Forelimb muscle (tissue), 1 donor: ENCODE data around the gene MYO15B. TPM values are rescaled to one million over a fixed set of nuclear protein-coding genes. Genes with fewer than 3 reads are reported as not detected.

ENCODE experiments used
- DNase-seq: peaks from one replicate; pipeline ENCODE4 v3.0.0-alpha.2; 2013; ENCODE audit warnings: low read depth
- polyA plus RNA-seq: library from polyadenylated mRNA; unstranded; fragments of 120-200 nt; gene quantifications from one replicate; pipeline ENCODE4 v1.2.1, GENCODE V29; 2013; ENCODE audit not compliant: insufficient read length

The MYO15B gene
- polyA plus RNA-seq = 112 TPM

DNA sequence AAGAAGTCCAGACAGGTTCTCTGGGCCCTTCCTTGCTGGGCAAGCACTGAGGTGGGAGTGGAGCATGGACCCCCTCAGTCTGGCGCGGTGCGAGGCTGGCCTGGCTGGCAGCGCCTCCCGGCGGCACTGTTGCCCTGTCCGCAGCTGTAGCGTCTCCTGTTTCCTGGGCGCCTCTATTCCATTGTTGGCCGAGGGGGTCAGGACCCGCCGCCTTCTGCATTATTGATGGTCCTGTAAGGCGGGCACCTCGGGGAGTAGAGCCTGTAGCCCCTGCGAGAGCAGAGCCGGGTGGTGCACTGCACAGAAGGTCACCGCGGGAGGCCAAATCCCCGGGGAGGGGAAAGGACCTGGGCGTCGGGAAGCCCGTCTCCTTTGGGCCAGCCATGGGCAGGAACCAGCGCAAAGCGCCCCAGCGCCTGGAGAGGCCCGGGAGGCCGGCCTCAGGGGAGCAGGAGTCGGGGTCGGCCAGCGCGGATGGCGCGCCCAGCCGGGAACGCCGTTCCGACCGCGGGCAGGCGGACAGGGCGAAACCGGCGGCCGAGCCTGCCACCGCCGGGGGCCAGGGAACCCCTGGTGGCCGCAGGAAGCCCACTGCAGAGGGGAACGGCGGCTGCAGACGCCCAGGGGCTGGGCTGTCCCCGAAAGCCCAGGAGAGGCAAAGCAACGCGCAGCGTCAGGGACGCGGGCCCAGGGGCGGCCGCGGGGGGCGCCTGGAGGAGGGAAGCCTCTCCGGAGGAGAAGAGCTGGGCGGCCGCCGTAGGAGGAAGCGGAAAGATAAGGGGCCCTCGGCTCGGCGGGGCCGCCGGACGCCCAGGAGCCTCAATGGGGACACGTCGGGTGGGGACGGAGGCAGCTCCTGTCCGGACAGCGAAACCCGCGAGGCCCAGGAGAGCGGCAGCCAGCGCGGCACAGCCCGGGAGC is at the start of gene MYO15B:
Gene MYO15B, plus strand, starts transcription at position 126 of the 921 bp plus-strand sequence. Its CDS starts 258 bp downstream, at position 384.
- DNase-seq = no peak

DNA sequence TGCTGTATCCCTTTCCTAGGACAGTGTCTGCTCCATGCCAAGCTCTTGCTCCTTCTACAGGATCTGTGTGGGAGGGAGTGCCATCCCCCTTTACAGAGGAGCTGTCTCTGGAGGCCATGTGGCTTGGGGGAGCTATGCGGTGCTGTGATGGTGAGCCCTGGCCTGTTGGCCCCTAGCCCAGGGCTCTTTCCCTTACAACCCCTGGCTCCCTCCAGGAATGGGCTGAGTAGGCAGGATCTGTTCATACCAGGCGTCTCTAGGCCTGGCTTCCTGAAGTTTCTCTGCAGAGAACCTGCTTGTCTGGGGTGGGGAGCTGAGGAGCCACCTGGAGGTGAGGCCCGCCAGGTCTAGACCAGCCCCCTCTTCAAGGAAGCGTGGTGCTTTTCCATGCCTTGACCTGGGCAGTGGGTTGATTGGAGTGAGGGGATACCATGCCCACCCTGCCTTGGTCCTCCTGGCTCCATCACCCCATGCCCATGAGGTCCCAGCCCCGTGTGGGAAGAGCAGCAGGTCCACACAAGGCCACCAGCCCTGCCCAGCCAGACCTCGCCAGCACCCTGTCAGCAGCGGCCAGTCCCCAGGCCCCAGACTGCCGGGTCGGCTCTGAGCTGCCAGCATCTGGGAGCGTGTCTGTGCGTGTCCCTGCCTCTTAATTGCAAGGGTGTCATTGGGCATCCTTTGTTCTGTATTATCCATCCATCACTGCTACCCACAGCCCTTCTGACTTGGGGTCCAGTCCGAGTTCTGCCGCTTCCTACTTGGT is 47.5 kb upstream of the MYO15B start:
- no peak for DNase-seq

- DNase-seq = no peak
Measured at GRCh38 chr17:75540923-75541503, 46.6 kb upstream of the MYO15B start.

DNA sequence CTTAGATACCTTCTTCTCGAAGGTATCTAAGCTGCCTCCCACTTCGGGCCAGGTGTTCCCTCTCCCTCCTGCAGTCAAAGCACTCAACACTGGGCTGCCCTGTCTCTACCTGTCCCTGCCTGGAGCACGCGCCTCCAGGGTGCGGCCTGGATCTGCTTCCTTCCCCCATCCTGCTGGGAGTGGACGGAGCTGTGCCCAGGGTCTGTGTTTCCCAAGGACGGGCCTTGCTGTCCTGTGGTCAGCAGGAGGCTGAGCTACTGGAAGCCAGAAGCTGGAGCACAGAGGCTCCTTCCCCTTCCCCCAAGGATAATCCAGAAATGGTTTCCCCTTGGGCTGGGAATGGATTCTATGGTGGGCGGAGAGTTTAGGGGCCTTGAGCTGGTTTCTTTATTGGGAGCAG is 45.4 kb upstream of the MYO15B start:
- no peak for DNase-seq

DNA sequence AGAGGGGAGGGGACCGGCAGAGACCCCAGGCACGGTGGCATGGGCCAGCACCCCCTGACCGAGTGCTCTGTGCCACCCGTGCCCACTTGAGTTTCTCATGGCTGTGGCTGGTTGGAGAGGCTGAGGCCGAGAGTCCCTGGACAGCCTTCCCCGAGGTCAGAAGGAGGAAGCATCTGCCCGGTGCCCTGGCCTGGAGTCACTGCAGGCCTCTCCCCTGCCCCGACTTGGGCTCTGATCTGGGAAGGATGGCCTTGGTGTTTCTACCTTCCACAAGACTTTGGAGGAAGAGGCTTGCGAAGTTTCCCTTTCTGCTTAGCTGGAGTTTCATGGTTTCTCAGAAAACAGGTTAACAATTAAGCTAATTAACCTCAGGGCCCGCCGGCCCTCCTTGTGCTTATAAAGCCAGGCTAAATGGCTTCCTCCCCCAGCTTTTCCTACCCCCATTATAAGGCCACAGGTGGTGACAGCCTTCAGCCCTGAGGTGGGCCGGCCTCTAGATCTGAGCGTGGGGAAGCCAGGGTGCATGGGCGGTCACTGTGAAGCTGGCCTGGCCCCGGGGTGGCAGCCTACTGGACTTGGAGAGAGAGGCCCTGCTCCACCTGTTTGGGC is 44.8 kb upstream of the MYO15B start:
- no peak for DNase-seq

DNA sequence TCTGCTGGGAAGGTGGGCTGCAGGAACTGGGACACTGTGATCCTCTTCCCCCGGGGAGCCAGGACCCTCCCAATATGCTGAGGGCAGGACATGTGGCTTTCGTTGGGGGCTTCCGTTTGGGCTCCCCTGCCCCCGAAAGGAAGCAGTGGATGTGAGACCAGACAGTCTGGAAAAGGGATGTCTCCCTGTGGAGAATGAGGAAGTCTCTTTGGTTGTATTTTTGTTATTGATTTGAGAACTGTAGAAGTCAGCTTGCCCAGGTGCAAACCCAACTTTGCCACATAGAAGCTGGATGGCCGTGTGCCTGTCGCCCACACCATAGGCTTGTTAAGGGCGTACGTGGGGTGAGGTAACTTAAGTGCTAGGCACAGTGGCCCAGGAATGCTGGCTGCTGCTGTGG is 43.4 kb upstream of the MYO15B start:
- DNase-seq = no peak

- DNase-seq = no peak
Measured at GRCh38 chr17:75546181-75546580, 41.4 kb upstream of the MYO15B start.

GRCh38 chr17:75547091-75547490 is 40.5 kb upstream of the MYO15B start:
- no peak for DNase-seq

- DNase-seq = no peak
Measured at GRCh38 chr17:75548813-75549212, 38.8 kb upstream of the MYO15B start.

DNA sequence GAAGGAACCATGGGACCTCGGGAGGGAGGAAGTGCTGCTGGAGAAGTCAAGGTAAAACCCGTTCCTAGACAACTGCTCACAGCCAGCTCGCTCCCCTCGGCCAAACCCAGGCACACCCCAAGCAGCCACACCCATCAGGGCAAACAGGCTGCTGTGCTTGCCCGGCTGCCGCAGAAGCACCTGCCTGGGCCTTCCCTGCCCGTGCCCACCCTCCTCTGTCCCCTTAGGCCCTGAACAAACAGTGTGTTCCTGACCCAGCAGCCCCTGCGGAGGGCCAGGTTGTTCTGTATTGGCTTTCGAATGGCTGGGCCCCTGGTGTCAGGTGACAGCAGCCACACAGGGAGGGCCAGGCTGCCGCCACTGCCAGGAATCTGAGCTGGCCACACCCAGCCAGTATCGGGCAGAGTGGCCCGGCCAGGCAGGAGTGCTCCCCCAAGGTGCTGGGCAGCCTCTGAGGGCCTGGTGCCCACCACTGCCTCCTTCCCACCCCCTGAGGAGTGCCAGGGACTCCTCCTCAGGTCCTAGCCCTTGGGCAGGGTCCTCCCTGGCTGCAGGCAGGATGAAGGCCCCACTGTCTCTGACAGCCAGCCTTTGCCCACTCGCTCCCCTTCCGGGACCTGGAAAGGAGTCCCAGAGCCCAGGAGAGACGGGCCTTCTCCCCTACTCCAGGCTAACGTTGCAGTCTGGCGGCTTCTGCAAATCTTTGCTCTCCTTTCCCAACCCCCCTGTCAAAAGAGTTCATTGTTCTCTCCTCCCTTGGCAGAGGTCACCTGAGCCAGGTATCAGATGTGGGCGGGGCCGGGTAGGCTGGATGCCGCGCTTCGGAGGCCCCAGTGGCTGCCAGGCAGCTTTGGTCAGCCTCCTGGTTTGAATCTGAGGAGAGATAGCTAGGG is 38.1 kb upstream of the MYO15B start:
- no peak for DNase-seq

DNA sequence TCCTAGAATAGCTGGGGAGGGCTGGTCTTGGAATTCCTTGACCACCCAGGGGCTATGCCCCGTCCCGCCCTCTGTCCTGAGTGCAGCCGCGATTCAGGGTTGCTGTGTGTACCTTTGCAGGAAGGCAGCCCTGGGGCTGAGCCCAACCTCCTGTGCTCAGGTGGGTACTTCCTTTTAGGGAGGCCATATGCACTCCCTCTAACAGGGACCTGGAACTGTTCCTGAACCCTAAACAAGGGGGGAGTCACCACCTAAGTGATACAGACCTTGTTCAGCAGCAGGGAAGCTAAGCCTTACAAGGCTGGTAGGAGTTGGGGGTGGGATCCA is 37.5 kb upstream of the MYO15B start:
- no peak for DNase-seq

DNA sequence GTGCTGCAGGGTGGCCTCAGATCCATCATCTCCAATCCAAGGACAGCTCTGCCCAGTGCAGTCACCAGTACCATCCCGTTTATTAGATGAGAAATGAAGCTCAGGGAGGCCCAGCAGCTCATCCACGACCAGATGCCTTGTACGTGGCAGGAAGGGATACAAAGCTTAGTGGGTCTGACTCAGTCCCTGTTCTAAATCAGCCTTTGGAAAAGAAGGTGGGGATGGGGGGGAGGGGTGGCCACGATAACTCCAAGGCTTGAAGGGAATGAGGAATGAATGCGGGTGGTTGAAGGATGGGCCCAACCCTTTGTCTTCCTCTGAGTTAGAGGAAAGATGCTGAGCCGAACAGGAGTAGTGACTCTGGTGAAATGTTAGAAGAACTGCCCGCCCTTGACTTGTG is 36.3 kb upstream of the MYO15B start:
- DNase-seq = no peak

GRCh38 chr17:75552425-75553294 is 34.9 kb upstream of the MYO15B start:
- DNase-seq = peak; percentile 24

GRCh38 chr17:75553295-75554110 is 34.1 kb upstream of the MYO15B start:
- DNase-seq = no peak

DNA sequence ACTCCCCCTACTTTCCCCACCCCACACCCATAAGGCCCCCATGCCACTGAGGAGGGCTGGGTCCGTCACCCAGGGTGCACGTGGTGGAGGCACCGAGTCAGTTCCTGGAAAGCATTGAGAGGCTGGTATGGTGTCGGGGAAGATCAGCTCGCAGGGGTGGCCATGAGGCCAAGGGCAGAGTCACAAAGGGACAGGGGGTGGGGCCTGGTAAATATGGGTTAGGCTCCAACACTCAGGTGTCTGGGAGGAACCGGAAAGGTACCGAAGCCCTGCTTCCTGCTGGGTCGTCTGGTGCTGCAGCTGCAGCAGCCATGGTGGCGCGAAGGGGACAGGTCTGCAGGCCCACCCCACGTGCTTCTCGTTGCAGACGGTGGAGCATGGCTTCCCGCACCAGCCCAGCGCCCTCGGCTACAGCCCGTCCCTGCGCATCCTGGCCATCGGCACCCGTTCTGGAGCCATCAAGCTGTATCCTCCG is 31.9 kb upstream of the MYO15B start:
- DNase-seq = no peak

DNA sequence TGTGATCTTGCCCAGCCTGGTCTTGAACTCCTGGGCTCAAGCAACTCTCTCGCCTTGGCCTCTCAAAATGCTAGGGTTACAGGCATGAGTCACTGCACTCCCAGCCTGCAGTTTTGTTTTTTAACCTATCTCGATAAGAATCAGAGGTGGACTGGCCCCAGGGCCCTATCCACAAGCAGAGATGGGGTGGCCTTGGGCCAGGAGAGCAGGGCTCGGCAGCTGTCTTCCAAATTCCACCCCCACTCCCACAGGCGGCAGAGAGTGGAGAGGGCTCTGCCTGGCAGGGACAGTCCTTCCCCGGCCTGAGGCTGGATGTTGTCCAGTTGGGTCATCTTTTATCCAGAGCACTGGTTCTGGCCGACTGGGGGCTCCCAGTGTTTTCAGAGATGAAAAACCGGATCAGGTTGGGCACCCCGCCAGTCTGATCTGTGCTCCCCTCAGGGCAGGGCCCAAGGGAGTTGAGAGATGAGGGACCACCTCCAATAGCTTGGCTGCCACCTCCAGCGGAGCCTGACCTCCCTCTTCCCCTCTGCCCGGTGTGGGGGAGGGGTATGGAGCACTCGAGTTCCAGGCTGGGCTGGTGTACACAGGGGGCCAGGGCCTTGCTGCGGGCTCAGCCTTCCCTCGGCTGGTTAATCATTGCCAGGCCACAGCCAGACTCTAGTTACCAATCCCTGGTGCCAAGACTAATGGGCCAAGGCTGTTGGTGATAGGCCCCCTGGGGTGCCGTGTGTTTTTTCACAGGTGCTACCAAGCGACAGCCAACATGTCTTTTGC is 30.3 kb upstream of the MYO15B start:
- no peak for DNase-seq

- no peak for DNase-seq
Measured at GRCh38 chr17:75557852-75558665, 29.5 kb upstream of the MYO15B start.
